ENCODE measurements around the gene SCGB1D4.
A peak's percentile ranks its signal among the peaks of the same experiment; 100 is the strongest.
"Not testable (repeated sequence)": the region's sequence is repeated elsewhere in the genome, so short reads cannot be mapped to it uniquely, and the experiment has no call there.

The SCGB1D4 gene

GRCh38 chr11:62298975-62299374 lies at the start of gene SCGB1D4:
Gene SCGB1D4, minus strand, starts transcription at chr11:62299075. Its CDS starts 65 bp downstream, at chr11:62299010.
- H3K4me3 ChIP-seq (ENCODE audit: low read depth, low read length), result no peak within 1 kb of the TSS
- no peak for DNase-seq (ENCODE audit: low read depth)

- H3K4me3 ChIP-seq (ENCODE audit: low read depth, low read length), result no peak overlapping the region
These were observed 47.0 kb upstream of the SCGB1D4 start for GRCh38 chr11:62345861-62346260.

GRCh38 chr11:62344210-62344609 lies 45.3 kb upstream of the SCGB1D4 start:
- DNase-seq (ENCODE audit: low read depth), result no peak
- H3K4me3 ChIP-seq (ENCODE audit: low read depth, low read length), result no peak overlapping the region

More at GRCh38 chr11:62345861-62346260, 47.0 kb upstream of the SCGB1D4 start:
- no peak for DNase-seq (ENCODE audit: low read depth)

- DNase-seq (ENCODE audit: low read depth); H3K4me3 ChIP-seq (ENCODE audit: low read depth, low read length): not testable (repeated sequence)
These were observed 44.8 kb upstream of the SCGB1D4 start for GRCh38 chr11:62343646-62344190.

DNA sequence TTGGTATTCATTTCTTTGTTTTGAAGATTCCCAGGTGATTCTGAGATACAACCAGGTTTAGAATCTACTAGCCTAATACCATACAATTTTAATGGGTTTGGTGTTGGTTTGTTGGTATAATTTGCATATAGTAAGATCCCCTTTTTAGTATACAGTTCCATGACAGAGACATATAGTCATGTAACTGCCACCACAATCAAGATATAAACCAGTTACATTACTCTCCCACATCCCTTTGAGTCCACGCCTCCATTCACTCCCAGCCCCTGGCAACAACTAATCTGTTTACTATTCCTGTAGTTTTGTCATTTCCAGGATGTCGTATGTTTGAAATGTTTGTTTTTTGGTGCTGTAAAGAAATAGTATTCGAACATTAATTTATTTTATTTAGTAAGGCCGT lies 42.7 kb upstream of the SCGB1D4 start:
- no peak overlapping the region for H3K4me3 ChIP-seq (ENCODE audit: low read depth, low read length)
- DNase-seq (ENCODE audit: low read depth), result no peak

- no peak overlapping the region for H3K4me3 ChIP-seq (ENCODE audit: low read depth, low read length)
These were observed 41.5 kb upstream of the SCGB1D4 start for GRCh38 chr11:62340269-62340901.

DNA sequence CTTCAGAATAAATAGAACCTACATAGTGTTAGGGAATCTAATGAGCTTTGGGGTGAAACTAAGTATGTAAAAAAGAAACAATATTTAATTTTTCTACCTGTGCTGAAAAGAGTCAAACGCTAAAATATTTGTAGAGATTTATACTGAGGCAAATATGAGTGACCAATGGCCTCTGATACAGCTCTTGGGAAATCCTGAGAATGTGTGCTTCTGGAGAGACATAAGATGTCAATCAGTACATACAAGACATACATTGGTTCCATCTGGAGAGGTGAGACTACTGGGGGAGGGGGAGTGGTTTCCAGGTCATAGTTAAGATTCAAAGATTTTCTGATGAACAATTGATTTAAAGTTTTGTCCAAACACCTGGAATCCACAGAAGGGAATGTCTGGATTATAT lies 39.3 kb upstream of the SCGB1D4 start:
- H3K4me3 ChIP-seq (ENCODE audit: low read depth, low read length), result no peak overlapping the region
- DNase-seq (ENCODE audit: low read depth), result no peak

More at GRCh38 chr11:62340269-62340901, 41.5 kb upstream of the SCGB1D4 start:
- no peak for DNase-seq (ENCODE audit: low read depth)

GRCh38 chr11:62337303-62338181 lies 38.7 kb upstream of the SCGB1D4 start, which contains the start of gene ASRGL1:
Gene ASRGL1, plus strand, starts transcription at chr11:62337448. Its CDS starts 530 bp downstream, at chr11:62337978.
- no peak for DNase-seq (ENCODE audit: low read depth)
- peak within 1 kb of the TSS; percentile 55 for H3K4me3 ChIP-seq (ENCODE audit: low read depth, low read length)

- peak overlapping the region; percentile 55 for H3K4me3 ChIP-seq (ENCODE audit: low read depth, low read length)
These were observed 38.1 kb upstream of the SCGB1D4 start for GRCh38 chr11:62336949-62337302.

DNA sequence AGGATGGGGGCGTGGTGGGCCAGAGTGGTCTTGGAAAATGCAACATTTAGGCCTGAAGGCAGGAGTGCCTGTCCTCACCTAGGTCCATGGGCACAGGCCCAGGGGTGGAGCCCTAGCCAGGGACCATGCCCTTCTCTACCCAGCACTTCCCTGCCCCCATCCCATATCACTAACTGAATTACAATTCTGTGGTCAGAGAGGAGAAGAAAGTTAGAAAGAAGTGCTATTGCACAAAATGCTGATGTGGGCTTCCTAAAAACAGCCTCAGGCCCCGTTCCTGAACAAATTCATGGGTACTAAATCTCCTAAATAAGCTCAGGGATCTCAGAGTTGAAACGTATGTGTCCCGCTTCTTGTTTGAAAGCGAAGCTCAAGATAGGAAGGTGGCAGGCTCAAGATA lies 34.9 kb upstream of the SCGB1D4 start:
- no peak for DNase-seq (ENCODE audit: low read depth)
- no peak overlapping the region for H3K4me3 ChIP-seq (ENCODE audit: low read depth, low read length)

More at GRCh38 chr11:62336949-62337302, 38.1 kb upstream of the SCGB1D4 start:
- DNase-seq (ENCODE audit: low read depth), result not testable (repeated sequence)

DNA sequence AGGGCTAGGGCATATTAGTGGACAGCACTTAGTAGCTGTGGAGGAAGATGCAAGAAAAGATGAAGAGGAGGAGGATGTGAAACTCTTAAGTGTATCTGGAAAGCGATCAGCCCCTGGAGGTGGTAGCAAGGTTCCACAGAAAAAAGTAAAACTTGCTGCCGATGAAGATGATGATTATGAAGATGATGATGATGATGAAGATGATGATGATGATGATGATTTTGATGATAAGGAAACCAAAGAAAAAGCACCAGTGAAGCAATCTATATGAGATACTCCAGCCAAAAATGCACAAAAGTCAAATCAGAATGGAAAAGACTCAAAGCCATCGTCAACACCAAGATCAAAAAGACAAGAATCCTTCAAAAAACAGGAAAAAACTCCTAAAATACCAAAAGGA lies 32.4 kb upstream of the SCGB1D4 start:
- not testable (repeated sequence) for DNase-seq (ENCODE audit: low read depth); H3K4me3 ChIP-seq (ENCODE audit: low read depth, low read length)

GRCh38 chr11:62327541-62327940 lies 28.7 kb upstream of the SCGB1D4 start:
- H3K4me3 ChIP-seq (ENCODE audit: low read depth, low read length); DNase-seq (ENCODE audit: low read depth): not testable (repeated sequence)

DNA sequence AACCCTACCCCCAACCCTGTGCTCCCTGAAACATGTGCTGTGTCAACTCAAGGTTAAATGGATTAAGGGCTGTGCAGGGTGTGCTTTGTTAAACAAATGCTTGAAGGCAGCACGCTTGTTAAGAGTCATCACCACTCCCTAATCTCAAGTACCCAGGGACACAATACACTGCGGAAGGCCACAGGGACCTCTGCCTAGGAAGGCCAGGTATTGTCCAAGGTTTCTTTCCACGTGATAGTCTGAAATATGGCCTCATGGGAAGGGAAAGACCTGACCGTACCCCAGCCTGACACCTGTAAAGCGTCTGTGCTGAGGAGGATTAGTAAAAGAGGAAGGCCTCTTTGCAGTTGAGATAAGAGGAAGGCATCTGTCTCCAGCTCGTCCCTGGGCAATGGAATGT lies 27.8 kb upstream of the SCGB1D4 start:
- H3K4me3 ChIP-seq (ENCODE audit: low read depth, low read length); DNase-seq (ENCODE audit: low read depth): not testable (repeated sequence)

- not testable (repeated sequence) for H3K4me3 ChIP-seq (ENCODE audit: low read depth, low read length); DNase-seq (ENCODE audit: low read depth)
These were observed 26.9 kb upstream of the SCGB1D4 start for GRCh38 chr11:62325781-62326180.

DNA sequence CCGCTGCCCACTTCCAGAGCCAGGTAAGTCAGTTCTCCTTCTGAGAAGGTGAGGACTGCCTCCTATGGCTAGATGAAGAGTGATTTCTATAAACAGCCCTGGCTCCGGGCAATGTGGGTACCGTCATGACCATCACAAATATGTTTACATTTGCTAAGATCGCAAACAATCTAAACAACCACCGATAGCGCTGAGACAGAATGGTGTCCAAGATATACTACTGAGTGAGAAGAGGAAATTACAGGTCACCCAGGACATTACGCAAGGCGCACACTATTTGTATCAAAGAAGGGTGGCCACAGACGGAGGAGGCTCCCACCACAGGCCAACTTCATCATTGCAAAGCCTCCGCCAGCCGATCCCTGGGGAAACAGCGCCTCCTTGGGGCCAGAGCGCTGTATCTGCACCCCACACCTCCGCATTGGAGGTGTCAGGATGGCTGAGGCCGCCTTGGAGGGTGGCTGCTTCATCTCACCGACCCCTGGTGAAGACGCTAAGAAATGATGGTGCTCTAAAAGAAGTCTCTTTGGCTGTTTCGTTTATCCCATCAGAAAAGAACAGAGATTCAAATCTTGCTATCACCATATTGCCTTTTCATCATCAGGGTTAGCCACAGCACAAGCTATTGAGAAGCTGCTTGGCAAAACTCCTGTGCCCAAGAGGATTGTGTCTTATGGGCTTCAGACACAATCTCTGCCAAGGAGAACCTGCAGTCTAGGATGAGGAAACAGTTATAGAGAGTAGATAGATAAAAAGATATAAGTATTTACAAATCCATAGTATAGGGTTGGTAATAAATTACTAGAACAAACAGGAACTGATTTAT lies 26.1 kb upstream of the SCGB1D4 start:
- H3K4me3 ChIP-seq (ENCODE audit: low read depth, low read length), result no peak overlapping the region

DNA sequence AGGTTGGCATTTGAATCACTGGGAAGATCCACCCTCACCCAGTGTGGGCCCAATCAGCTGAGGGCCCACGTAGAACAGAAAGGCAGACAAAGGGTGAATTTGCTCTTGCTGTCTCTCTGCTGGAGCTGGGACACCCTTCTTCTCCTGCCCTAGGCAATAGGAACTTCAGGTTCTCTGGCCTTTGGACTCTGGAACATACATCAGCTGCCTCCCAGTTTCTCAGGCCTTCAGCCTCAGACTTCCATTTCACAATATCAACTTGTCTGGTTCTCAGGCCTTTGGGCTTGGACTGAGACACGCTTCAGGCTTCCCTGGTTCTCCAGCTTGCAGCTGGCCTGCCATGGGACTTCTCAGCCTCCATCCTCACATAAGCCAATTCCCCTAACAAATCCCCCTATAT lies 23.6 kb upstream of the SCGB1D4 start:
- no peak overlapping the region for H3K4me3 ChIP-seq (ENCODE audit: low read depth, low read length)
- no peak for DNase-seq (ENCODE audit: low read depth)

More for the DNA sequence above, 26.1 kb upstream of the SCGB1D4 start:
- no peak for DNase-seq (ENCODE audit: low read depth)

- no peak for DNase-seq (ENCODE audit: low read depth)
- no peak overlapping the region for H3K4me3 ChIP-seq (ENCODE audit: low read depth, low read length)
These were observed 16.6 kb upstream of the SCGB1D4 start for GRCh38 chr11:62315431-62315830.

DNA sequence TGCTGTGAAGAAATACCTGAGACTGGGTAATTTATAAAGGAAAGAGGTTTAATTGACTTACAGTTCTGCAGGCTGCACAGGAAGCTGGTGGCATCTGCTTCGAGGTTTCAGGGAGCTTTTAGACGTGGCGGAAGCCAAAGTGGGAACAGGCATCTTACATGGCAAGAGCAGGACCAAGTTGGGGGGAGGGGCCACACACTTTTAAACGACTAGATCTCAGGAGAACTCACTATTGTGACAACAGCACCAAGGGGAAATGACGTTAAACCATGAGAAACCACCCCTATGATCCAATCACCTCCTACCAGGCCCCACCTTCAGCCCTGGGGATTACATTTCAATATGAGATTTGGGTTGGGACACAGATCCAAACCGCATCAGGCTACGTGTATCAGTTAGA lies 11.1 kb upstream of the SCGB1D4 start:
- no peak overlapping the region for H3K4me3 ChIP-seq (ENCODE audit: low read depth, low read length)
- no peak for DNase-seq (ENCODE audit: low read depth)

DNA sequence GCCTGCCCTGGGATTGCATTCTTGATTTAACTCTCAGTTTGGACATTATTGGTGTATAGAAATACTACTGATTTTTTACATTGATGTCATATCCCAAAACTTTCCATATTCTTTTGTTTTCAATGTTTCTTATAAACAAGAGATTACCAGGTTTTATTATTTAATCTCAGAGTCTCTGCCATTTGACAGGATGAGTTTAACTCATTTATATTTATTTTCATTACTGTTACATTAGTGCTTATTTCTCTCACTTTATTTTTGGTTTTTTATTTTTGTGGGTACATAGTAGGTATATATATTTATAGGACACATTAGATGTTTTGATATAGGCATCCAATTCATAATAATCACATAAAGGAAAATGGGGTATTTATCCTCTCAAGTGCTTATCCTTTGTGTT lies 9.1 kb upstream of the SCGB1D4 start:
- DNase-seq (ENCODE audit: low read depth), result no peak
- no peak overlapping the region for H3K4me3 ChIP-seq (ENCODE audit: low read depth, low read length)

Measured in skeletal muscle cell (primary cell).